ENCODE results near the gene CLDN9. TPM values are rescaled to one million over a fixed set of nuclear protein-coding genes. Genes with fewer than 3 reads are reported as not detected.

The CLDN9 gene
- total and polyA plus RNA-seq, 4 donors: 0.05 to 0.32 (median 0.25) TPM

DNA sequence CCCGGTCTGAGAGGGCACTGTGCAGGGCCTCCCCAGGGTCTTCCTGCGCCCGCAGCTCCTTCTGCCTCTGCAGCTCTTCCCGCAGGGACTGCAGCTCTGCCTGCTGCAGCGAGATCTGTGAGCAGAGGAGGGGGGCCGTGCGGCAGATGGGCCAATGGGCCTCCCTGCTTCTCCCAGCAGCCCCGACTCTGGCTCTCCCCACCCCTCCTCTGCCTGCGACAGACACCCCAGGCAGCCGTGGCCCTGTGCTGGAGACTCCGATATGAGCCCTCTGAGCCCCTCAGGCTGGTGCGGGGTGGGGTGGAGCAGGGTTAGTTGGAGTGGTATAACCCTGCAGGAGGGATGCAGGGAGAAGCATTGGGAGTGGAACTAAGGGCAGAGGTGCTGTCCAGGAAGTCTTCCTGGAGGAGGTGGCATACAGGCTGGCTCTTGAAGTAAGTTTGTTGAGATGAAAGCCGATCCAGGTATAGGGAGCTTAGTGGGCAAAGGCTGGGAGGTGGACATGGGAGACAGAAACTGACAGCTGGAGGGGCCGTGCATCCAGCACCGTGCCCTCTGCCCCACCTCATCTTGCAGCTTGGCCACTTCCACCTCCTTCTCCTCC lies 16.1 kb downstream of the CLDN9 start:
- Histone ChIP-seq H3K9ac (ENCODE audit: low read depth in 1 of 2, low read length in 2 of 2) (no peak overlapping the region), H3K9me3 (ENCODE audit: control insufficient read depth in 4 of 4, low read length in 3 of 4) (no peaks in the 10 kb centered on the region), H3K4me1 (ENCODE audit: control insufficient read depth in 4 of 4, insufficient read depth in 4 of 4, low read length in 3 of 4) (peaks cover 0 to 27% (median 6%) of the 10 kb centered on the region in 4 donors), H3K4me3 (ENCODE audit: low read depth in 1 of 3, low read length in 3 of 3) (no peak overlapping the region), H3K27me3 (ENCODE audit: control insufficient read depth in 4 of 4, insufficient read depth in 4 of 4, low read length in 3 of 4) (peaks cover 0 to 5% (median 2%) of the 10 kb centered on the region in 4 donors), H3K36me3 (ENCODE audit: control insufficient read depth in 4 of 4, insufficient read depth in 3 of 4, low read depth in 1 of 4, low read length in 3 of 4) (peaks cover 0 to 14% (median 3%) of the 10 kb centered on the region in 4 donors), H3K27ac (ENCODE audit: low read depth in 1 of 2, low read length in 2 of 2) (no peak overlapping the region)
- TF ChIP-seq, protein P1, sequence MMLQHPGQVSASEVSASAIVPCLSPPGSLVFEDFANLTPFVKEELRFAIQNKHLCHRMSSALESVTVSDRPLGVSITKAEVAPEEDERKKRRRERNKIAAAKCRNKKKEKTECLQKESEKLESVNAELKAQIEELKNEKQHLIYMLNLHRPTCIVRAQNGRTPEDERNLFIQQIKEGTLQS (IDR thresholded peaks at IDR 0.05): no peak
- TF ChIP-seq HNF4G (IDR thresholded peaks at IDR 0.05) (no peak), RXRA (IDR thresholded peaks at IDR 0.05) (no peak), GABPA (IDR thresholded peaks at IDR 0.05 in 1 of 2, conservative IDR thresholded peaks at IDR 0.05 in 1 of 2) (no peak), HNF4A (conservative IDR thresholded peaks at IDR 0.05) (no peak), YY1 (IDR thresholded peaks at IDR 0.05) (no peak), EGR1 (IDR thresholded peaks at IDR 0.05; ENCODE audit: low read depth in 2 of 2) (no peak), NR2F2 (IDR thresholded peaks at IDR 0.05) (no peak), CTCF (IDR thresholded peaks at IDR 0.05; ENCODE audit: low read depth, low read length, missing input control) (no peak)
- WGBS: 33% methylated on average over 15 of the region's 15 CpGs
- no peak for DNase-seq (ENCODE audit: low spot score)

- Histone ChIP-seq H3K27ac (ENCODE audit: low read depth in 1 of 2, low read length in 2 of 2) (no peak overlapping the region), H3K27me3 (ENCODE audit: control insufficient read depth in 4 of 4, insufficient read depth in 4 of 4, low read length in 3 of 4) (peaks cover 0 to 5% (median 2%) of the 10 kb centered on the region in 4 donors), H3K9ac (ENCODE audit: low read depth in 1 of 2, low read length in 2 of 2) (no peak overlapping the region), H3K4me1 (ENCODE audit: control insufficient read depth in 4 of 4, insufficient read depth in 4 of 4, low read length in 3 of 4) (peaks cover 0 to 22% (median 6%) of the 10 kb centered on the region in 4 donors), H3K9me3 (ENCODE audit: control insufficient read depth in 4 of 4, low read length in 3 of 4) (no peaks in the 10 kb centered on the region), H3K36me3 (ENCODE audit: control insufficient read depth in 4 of 4, insufficient read depth in 3 of 4, low read depth in 1 of 4, low read length in 3 of 4) (peaks cover 0 to 14% (median 3%) of the 10 kb centered on the region in 4 donors), H3K4me3 (ENCODE audit: low read depth in 1 of 3, low read length in 3 of 3) (no peak overlapping the region)
- DNase-seq (ENCODE audit: low spot score): no peak
- 21% methylated on average over 59 of the region's 59 CpGs for WGBS
- TF ChIP-seq YY1 (IDR thresholded peaks at IDR 0.05) (no peak), NR2F2 (IDR thresholded peaks at IDR 0.05) (no peak), MAX (IDR thresholded peaks at IDR 0.05) (no peak), CTCF (IDR thresholded peaks at IDR 0.05; ENCODE audit: low read depth, low read length, missing input control) (no peak), RXRA (IDR thresholded peaks at IDR 0.05) (no peak), GABPA (IDR thresholded peaks at IDR 0.05 in 1 of 2, conservative IDR thresholded peaks at IDR 0.05 in 1 of 2) (no peak), HNF4A (conservative IDR thresholded peaks at IDR 0.05) (no peak), JUND (IDR thresholded peaks at IDR 0.05) (no peak), TAF1 (conservative IDR thresholded peaks at IDR 0.05) (no peak), REST (IDR thresholded peaks at IDR 0.05) (no peak), RAD21 (IDR thresholded peaks at IDR 0.05) (no peak), FOXA2 (IDR thresholded peaks at IDR 0.05) (no peak), EGR1 (IDR thresholded peaks at IDR 0.05; ENCODE audit: low read depth in 2 of 2) (no peak), FOXA1 (IDR thresholded peaks at IDR 0.05) (no peak), SP1 (IDR thresholded peaks at IDR 0.05) (no peak), HNF4G (IDR thresholded peaks at IDR 0.05) (no peak)
- TF ChIP-seq, protein P2, sequence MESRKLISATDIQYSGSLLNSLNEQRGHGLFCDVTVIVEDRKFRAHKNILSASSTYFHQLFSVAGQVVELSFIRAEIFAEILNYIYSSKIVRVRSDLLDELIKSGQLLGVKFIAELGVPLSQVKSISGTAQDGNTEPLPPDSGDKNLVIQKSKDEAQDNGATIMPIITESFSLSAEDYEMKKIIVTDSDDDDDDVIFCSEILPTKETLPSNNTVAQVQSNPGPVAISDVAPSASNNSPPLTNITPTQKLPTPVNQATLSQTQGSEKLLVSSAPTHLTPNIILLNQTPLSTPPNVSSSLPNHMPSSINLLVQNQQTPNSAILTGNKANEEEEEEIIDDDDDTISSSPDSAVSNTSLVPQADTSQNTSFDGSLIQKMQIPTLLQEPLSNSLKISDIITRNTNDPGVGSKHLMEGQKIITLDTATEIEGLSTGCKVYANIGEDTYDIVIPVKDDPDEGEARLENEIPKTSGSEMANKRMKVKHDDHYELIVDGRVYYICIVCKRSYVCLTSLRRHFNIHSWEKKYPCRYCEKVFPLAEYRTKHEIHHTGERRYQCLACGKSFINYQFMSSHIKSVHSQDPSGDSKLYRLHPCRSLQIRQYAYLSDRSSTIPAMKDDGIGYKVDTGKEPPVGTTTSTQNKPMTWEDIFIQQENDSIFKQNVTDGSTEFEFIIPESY (IDR thresholded peaks at IDR 0.05): no peak
- TF ChIP-seq, protein P1 (IDR thresholded peaks at IDR 0.05): no peak
Observed at GRCh38 chr16:3029491-3030221, 16.9 kb downstream of the CLDN9 start.

Data from liver (tissue), 9 donors.